ENCODE results near the gene VSIG10L. TPM values are rescaled to one million over a fixed set of nuclear protein-coding genes. Genes with fewer than 3 reads are reported as not detected.

The VSIG10L gene
- polyA plus RNA-seq, 2 of the 4 experiments (the other 2 are of a cell fraction): 6.7 to 9.2 TPM

- peak in 1 of 2 experiments; percentile 55 for DNase-seq (ENCODE audit: low read depth in 1 of 2, low spot score in 1 of 2)
- no peaks in the 10 kb centered on the region for H3K9me3 ChIP-seq
These were observed 2.6 kb downstream of the VSIG10L start for GRCh38 chr19:51339313-51339686.

GRCh38 chr19:51338563-51339312 is 3.2 kb downstream of the VSIG10L start:
- H3K9me3 ChIP-seq: no peaks in the 10 kb centered on the region
- FAIRE-seq: no peak
- H3K4me3 ChIP-seq: peak overlapping the region; percentile 64
- DNase-seq (ENCODE audit: low read depth in 1 of 2, low spot score in 1 of 2): peak; percentile 88 to 91
- ATAC-seq: peak; percentile 79 to 88
- WGBS (ENCODE audit: missing lambda C conversion rate): 5% methylated on average over 29 of the region's 43 CpGs
- H3K27ac ChIP-seq: peak overlapping the region; percentile 84 to 90
- ChIA-PET POLR2A (interaction anchor here (1.0 to 2.7 kb wide), 8 partner anchors 10 to 103 kb away, joined by 3 to 59 read pairs (median 14); partner anchors contain the start of gene ETFB), CTCF (interaction anchor here (0.6 to 5.0 kb wide), 33 partner anchors 9 to 439 kb away, joined by 3 to 46 read pairs (median 4); partner anchors contain the start of genes CLDND2, ETFB, NKG7 and SIGLEC10)
- peak overlapping the region; percentile 92 for H3K4me2 ChIP-seq
- H3K4me1 ChIP-seq: peaks cover 32% of the 10 kb centered on the region
- TF ChIP-seq ZC3H11A (IDR thresholded peaks at IDR 0.05): no peak
- TF ChIP-seq JUNB (IDR thresholded peaks at IDR 0.05): no peak
- TF ChIP-seq KDM5A (IDR thresholded peaks at IDR 0.05): peak; percentile 47; the same call in 1 of the 2 replicates
- peak; percentile 80 to 95 for TF ChIP-seq RAD21 (conservative IDR thresholded peaks at IDR 0.05 in 1 of 2, IDR thresholded peaks at IDR 0.05 in 1 of 2)
- TF ChIP-seq KDM1A (IDR thresholded peaks at IDR 0.05; ENCODE audit: low read depth): no peak
- TF ChIP-seq E2F6 (IDR thresholded peaks at IDR 0.05; ENCODE audit: borderline replicate concordance, low read depth): peak; percentile 56; the same call in 1 of the 2 replicates
- TF ChIP-seq NFE2L2 (conservative IDR thresholded peaks at IDR 0.05; ENCODE audit: low read length): no peak
- no peak for TF ChIP-seq RFX5 (IDR thresholded peaks at IDR 0.05)
- TF ChIP-seq MAFK (IDR thresholded peaks at IDR 0.05; ENCODE audit: partially characterized antibody): no peak
- TF ChIP-seq ATOH8 (CRISPR knock-in tag; IDR thresholded peaks at IDR 0.05; ENCODE audit: low read depth): no peak
- TF ChIP-seq ZFP36 (IDR thresholded peaks at IDR 0.05; ENCODE audit: borderline replicate concordance, partially characterized antibody): no peak
- TF ChIP-seq ZSCAN20 (CRISPR knock-in tag; IDR thresholded peaks at IDR 0.05): no peak
- no peak for TF ChIP-seq CHD2 (IDR thresholded peaks at IDR 0.05; ENCODE audit: low read length, partially characterized antibody)
- TF ChIP-seq CBX2 (IDR thresholded peaks at IDR 0.05; ENCODE audit: borderline replicate concordance, low read depth): no peak
- no peak for TF ChIP-seq RNF2 (IDR thresholded peaks at IDR 0.05; ENCODE audit: borderline replicate concordance, low read depth)
- no peak for TF ChIP-seq EP300 (IDR thresholded peaks at IDR 0.05)
- no peak for TF ChIP-seq HEYL (CRISPR knock-in tag; IDR thresholded peaks at IDR 0.05)
- no peak for TF ChIP-seq RARB (CRISPR knock-in tag; IDR thresholded peaks at IDR 0.05)
- no peak for TF ChIP-seq NR3C1 (IDR thresholded peaks at IDR 0.05)
- TF ChIP-seq MAX (IDR thresholded peaks at IDR 0.05): peak; percentile 79
- no peak for TF ChIP-seq BCL3 (IDR thresholded peaks at IDR 0.05)
- no peak for TF ChIP-seq FOXS1 (CRISPR knock-in tag; IDR thresholded peaks at IDR 0.05)
- TF ChIP-seq HOXA7 (CRISPR knock-in tag; IDR thresholded peaks at IDR 0.05): no peak
- peak in 1 of 2 experiments; percentile 54; a peak in 1 of 5 replicates for TF ChIP-seq JUN (IDR thresholded peaks at IDR 0.05)
- TF ChIP-seq ZNF302 (CRISPR knock-in tag; IDR thresholded peaks at IDR 0.05): no peak
- no peak for TF ChIP-seq PBX3 (IDR thresholded peaks at IDR 0.05)
- no peak for TF ChIP-seq EHMT2 (IDR thresholded peaks at IDR 0.05; ENCODE audit: low read depth)
- peak; percentile 25; the same call in 1 of the 2 replicates for TF ChIP-seq POLR2A (IDR thresholded peaks at IDR 0.05; ENCODE audit: low read length)
- no peak for TF ChIP-seq GATA3 (IDR thresholded peaks at IDR 0.05; ENCODE audit: borderline replicate concordance)
- no peak for TF ChIP-seq USF2 (IDR thresholded peaks at IDR 0.05)
- TF ChIP-seq FOSB (CRISPR knock-in tag; IDR thresholded peaks at IDR 0.05): no peak
- no peak for TF ChIP-seq HOXB5 (CRISPR knock-in tag; IDR thresholded peaks at IDR 0.05)

More at GRCh38 chr19:51339313-51339686, 2.6 kb downstream of the VSIG10L start:
- Histone ChIP-seq H3K27ac (peak overlapping the region; percentile 84 to 90), H3K4me2 (peak overlapping the region; percentile 92), H3K4me1 (peaks cover 32% of the 10 kb centered on the region), H3K4me3 (peak overlapping the region; percentile 64)
- WGBS (ENCODE audit: missing lambda C conversion rate): under 1% methylated on average over 10 of the region's 10 CpGs
- TF ChIP-seq POLR2A (IDR thresholded peaks at IDR 0.05; ENCODE audit: low read length) (no peak), POLR2AphosphoS2 (conservative IDR thresholded peaks at IDR 0.05; ENCODE audit: low read length) (no peak), MAFK (IDR thresholded peaks at IDR 0.05; ENCODE audit: partially characterized antibody) (no peak), TFCP2L1 (CRISPR knock-in tag; IDR thresholded peaks at IDR 0.05) (0 out of 2 replicates have a peak, but pooled peaks have one; percentile 24), HOXB5 (CRISPR knock-in tag; IDR thresholded peaks at IDR 0.05) (no peak)
- FAIRE-seq: no peak
- POLR2A ChIA-PET: interaction anchor here (0.5 to 2.7 kb wide), 32 partner anchors 11 to 850 kb away, joined by 3 to 59 read pairs (median 4); partner anchors contain the start of genes ETFB, LIM2 and ZNF175
- CTCF ChIA-PET: interaction anchor here (1.0 to 5.0 kb wide), 14 partner anchors 10 to 322 kb away, joined by 3 to 46 read pairs (median 4); partner anchors contain the start of genes CLDND2, ETFB and NKG7
- peak; percentile 32 to 41 for ATAC-seq
